Nephron (organoid): ENCODE results near the gene GTF2A1L.

Source experiments
- H3K27ac Mint-ChIP-seq, 3 experiments: 2 replicates each; pipeline ENCODE4 v1.8.0; 2020; ENCODE audit warnings: mixed read lengths in 3 of 3, mild to moderate bottlenecking in 2 of 3, moderate library complexity in 1 of 3
- H3K27me3 Mint-ChIP-seq: 2 replicates; pipeline ENCODE4 v1.8.0; 2021; ENCODE audit warnings: low read depth, mild to moderate bottlenecking, moderate library complexity, mixed read lengths
- H3K36me3 Mint-ChIP-seq: 2 replicates; pipeline ENCODE4 v1.8.0; 2020; ENCODE audit warnings: low read depth, mixed read lengths
- H3K4me1 Mint-ChIP-seq: 2 replicates; pipeline ENCODE4 v1.8.0; 2020; ENCODE audit warnings: mixed read lengths
- H3K4me3 Mint-ChIP-seq, 3 experiments: 2 replicates each; pipeline ENCODE4 v1.8.0; 2020; ENCODE audit warnings: mild to moderate bottlenecking in 3 of 3, mixed read lengths in 3 of 3, moderate library complexity in 2 of 3
- H3K9me3 Mint-ChIP-seq: 2 replicates; pipeline ENCODE4 v1.8.0; 2020; ENCODE audit warnings: mixed read lengths
- TF ChIP-seq, protein P1 (sequence below), 3 experiments: fragments of 200-600 bp; sonication (generic); IDR thresholded peaks; one replicate each; pipeline ENCODE4 v1.5.0; 2021; ENCODE audit warnings: antibody characterized with exemption in 3 of 3; ENCODE audit not compliant: unreplicated experiment in 3 of 3

The GTF2A1L gene

DNA sequence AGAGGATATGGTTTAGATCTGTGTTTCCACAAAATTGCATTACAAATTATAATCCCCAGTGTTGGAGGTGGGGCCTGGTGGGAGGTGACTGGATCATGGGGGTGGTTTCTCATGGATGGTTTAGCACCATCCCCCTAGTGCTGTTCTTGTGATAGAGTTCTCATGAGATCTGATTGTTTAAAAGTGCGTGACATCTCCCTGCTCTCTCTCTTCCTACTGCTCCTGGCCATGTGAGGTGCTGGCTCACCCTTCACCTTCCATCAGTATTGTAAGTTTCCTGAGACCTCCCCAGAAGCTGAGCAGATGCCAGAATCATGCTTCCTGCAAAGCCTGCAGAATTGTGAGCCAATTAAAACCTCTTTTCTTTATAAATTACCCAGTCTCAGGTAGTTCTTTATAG lies 104.7 kb downstream of the GTF2A1L start:
- H3K27me3 Mint-ChIP-seq, result peaks cover 28% of the 10 kb centered on the region

DNA sequence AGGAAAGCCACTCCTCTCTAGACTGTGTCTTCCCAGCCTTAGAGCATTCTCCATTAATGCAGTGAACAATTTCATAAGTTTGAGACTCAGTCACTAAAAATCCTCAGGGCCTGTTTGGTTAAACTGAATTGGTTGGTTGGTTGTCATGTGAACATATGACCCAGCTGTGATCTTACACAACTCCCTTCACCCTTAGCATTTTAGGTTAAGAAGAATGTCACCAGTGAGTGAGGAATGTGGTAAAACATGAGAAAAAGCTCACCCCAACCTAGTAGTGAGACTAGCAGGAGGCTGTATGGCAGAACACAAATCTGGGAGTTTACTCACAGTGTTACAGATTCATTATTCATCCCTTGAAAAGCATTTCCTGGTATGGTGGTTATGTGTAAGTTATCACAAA lies 105.5 kb downstream of the GTF2A1L start:
- peaks cover 30% of the 10 kb centered on the region for H3K27me3 Mint-ChIP-seq
- H3K4me1 Mint-ChIP-seq, result peaks cover 6% of the 10 kb centered on the region
- TF ChIP-seq, protein P1, sequence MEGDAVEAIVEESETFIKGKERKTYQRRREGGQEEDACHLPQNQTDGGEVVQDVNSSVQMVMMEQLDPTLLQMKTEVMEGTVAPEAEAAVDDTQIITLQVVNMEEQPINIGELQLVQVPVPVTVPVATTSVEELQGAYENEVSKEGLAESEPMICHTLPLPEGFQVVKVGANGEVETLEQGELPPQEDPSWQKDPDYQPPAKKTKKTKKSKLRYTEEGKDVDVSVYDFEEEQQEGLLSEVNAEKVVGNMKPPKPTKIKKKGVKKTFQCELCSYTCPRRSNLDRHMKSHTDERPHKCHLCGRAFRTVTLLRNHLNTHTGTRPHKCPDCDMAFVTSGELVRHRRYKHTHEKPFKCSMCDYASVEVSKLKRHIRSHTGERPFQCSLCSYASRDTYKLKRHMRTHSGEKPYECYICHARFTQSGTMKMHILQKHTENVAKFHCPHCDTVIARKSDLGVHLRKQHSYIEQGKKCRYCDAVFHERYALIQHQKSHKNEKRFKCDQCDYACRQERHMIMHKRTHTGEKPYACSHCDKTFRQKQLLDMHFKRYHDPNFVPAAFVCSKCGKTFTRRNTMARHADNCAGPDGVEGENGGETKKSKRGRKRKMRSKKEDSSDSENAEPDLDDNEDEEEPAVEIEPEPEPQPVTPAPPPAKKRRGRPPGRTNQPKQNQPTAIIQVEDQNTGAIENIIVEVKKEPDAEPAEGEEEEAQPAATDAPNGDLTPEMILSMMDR (IDR thresholded peaks at IDR 0.05; ENCODE audit: unreplicated experiment in 3 of 3), result no peak
- no peaks in the 10 kb centered on the region for H3K36me3 Mint-ChIP-seq
- H3K27ac Mint-ChIP-seq, result no peak overlapping the region
- no peaks in the 10 kb centered on the region for H3K9me3 Mint-ChIP-seq
- no peak overlapping the region for H3K4me3 Mint-ChIP-seq

More for the DNA sequence above, 104.7 kb downstream of the GTF2A1L start:
- Mint-ChIP-seq H3K4me1 (peaks cover 6% of the 10 kb centered on the region), H3K9me3 (no peaks in the 10 kb centered on the region), H3K36me3 (no peaks in the 10 kb centered on the region), H3K4me3 (no peak overlapping the region), H3K27ac (no peak overlapping the region)
- TF ChIP-seq, protein P1 (IDR thresholded peaks at IDR 0.05; ENCODE audit: unreplicated experiment in 3 of 3), result no peak

GRCh38 chr2:48724278-48724677 lies 106.6 kb downstream of the GTF2A1L start:
- H3K36me3 Mint-ChIP-seq, result no peaks in the 10 kb centered on the region
- no peak overlapping the region for H3K27ac Mint-ChIP-seq
- H3K4me1 Mint-ChIP-seq, result peaks cover 13% of the 10 kb centered on the region
- no peaks in the 10 kb centered on the region for H3K9me3 Mint-ChIP-seq
- peaks cover 34% of the 10 kb centered on the region for H3K27me3 Mint-ChIP-seq
- H3K4me3 Mint-ChIP-seq, result no peak overlapping the region
- TF ChIP-seq, protein P1 (IDR thresholded peaks at IDR 0.05; ENCODE audit: unreplicated experiment in 3 of 3), result no peak

GRCh38 chr2:48725696-48726494 lies 108.2 kb downstream of the GTF2A1L start:
- H3K36me3 Mint-ChIP-seq, result no peaks in the 10 kb centered on the region

DNA sequence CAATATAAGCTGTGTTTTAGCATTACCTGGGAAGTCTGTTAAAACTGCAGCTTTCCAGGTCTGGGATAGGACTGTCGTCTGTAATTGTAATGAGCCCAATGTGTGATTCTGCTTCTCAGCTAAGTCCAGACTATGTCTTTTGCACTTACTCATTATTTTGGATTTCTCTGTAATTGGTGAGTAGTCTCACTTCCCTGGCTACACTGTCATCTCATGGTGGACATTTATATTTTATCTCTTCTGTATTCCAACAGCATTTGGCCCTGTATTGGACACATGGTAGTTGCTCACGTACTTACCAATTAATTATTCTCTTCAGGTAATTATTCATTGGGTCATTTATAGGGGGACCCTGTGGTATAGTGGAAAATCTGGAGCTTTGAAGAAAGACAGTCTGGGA lies 109.9 kb downstream of the GTF2A1L start:
- Mint-ChIP-seq H3K4me1 (peaks cover 7% of the 10 kb centered on the region), H3K36me3 (no peaks in the 10 kb centered on the region), H3K4me3 (no peak overlapping the region), H3K27me3 (peaks cover 42% of the 10 kb centered on the region), H3K9me3 (no peaks in the 10 kb centered on the region), H3K27ac (no peak overlapping the region)
- TF ChIP-seq, protein P1 (IDR thresholded peaks at IDR 0.05; ENCODE audit: unreplicated experiment in 3 of 3), result peak; percentile 26 to 32 (median 29)

More at GRCh38 chr2:48725696-48726494, 108.2 kb downstream of the GTF2A1L start:
- Mint-ChIP-seq H3K9me3 (no peaks in the 10 kb centered on the region), H3K4me3 (no peak overlapping the region), H3K4me1 (peaks cover 7% of the 10 kb centered on the region), H3K27me3 (peaks cover 33% of the 10 kb centered on the region), H3K27ac (no peak overlapping the region)
- TF ChIP-seq, protein P1 (IDR thresholded peaks at IDR 0.05; ENCODE audit: unreplicated experiment in 3 of 3), result no peak

- Mint-ChIP-seq H3K4me3 (no peak overlapping the region), H3K4me1 (peaks cover 14% of the 10 kb centered on the region), H3K9me3 (no peaks in the 10 kb centered on the region), H3K27me3 (peaks cover 45% of the 10 kb centered on the region), H3K27ac (peak overlapping the region in 1 of 3 experiments; percentile 2), H3K36me3 (no peaks in the 10 kb centered on the region)
- TF ChIP-seq, protein P1 (IDR thresholded peaks at IDR 0.05; ENCODE audit: unreplicated experiment in 3 of 3), result no peak
Measured at GRCh38 chr2:48728295-48728694, 110.6 kb downstream of the GTF2A1L start.
